Renal pelvis (tissue), 4 donors: ENCODE data around the gene ETS2. TPM values are rescaled to one million over a fixed set of nuclear protein-coding genes. Genes with fewer than 3 reads are reported as not detected.

Experiments
- DNase-seq: peaks from one replicate; pipeline ENCODE4 v3.0.0-alpha.2; 2013
- polyA plus RNA-seq, 3 donors: library from polyadenylated mRNA; unstranded; fragments of 120-200 nt; gene quantifications; one replicate each; pipeline ENCODE4 v1.2.1, GENCODE V29; 2013; ENCODE audit not compliant: insufficient read length in 3 of 3

ETS2 gene
- polyA plus RNA-seq, 3 donors, result 46.0 to 49.9 (median 46.1) TPM

DNA sequence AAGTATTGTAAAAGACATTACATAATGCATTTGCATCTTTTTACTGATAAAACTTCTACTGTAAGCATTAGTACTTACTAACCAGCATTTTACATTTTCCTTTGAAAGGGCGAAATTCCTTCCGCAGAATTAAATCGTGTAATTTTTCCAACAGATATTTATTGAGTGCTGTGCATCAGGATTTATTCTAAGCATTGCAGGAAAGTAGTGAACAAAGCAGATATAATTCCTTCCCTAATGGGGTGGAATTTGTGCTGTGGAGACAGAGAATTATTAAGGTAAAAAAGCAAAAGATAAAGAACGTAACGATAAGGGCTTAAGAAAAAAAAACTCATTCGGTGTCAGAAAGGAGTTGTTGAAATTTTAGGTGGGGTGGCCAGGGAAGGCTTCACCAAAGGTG, 7.6 kb upstream of the ETS2 start:
- no peak for DNase-seq

DNA sequence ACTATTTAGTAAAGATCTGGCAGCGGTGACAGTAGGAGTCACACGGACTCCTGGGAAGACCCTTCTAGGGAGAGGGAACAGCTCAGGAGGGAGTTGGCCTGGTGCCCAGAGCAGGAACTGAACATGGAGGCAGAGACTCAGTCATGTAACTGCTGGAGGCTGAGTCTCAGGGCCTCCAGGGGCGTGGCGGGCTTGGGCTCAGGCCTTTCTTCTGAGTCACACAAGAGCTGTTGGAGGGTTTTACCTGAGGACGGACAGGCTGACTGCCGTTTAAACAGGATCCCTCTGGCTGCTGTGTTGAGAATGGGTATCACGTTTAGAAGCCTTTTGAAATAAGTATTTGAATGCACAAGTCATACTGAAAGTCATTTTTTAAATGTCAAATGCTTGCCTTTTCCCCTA, 7.2 kb upstream of the ETS2 start:
- no peak for DNase-seq

DNA sequence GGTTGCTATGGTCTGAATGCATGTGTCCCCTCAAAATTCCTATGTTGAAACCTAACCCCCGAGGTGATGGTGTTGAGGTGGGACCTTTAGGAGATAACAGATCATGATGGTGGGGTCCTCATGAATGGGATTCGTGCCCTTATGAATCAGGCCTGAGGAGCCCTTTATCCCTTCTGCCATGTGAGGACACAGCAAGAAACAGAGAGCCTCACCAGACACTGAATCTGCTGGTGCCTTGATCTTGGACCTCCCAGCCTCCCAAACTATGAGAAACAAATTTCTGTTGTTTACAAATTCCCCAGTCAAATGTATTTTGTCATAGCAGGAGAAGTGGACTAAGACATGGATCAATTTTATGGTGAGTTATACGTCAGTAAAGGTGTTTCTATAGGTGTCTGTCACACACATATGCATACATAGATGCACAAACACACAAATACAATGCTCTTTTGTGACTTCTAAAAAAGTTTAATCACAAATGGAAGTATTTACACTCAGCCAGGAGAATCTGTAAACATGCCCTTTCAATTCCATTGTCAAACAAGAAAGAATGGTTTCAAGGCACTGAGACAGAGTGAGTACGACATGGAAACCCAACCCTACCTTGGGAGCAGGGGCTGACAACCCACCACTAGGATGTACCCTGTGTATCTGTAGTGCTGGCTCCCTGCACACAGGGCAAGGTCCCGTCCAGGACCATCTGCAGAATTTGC, 5.5 kb upstream of the ETS2 start:
- no peak for DNase-seq

DNA sequence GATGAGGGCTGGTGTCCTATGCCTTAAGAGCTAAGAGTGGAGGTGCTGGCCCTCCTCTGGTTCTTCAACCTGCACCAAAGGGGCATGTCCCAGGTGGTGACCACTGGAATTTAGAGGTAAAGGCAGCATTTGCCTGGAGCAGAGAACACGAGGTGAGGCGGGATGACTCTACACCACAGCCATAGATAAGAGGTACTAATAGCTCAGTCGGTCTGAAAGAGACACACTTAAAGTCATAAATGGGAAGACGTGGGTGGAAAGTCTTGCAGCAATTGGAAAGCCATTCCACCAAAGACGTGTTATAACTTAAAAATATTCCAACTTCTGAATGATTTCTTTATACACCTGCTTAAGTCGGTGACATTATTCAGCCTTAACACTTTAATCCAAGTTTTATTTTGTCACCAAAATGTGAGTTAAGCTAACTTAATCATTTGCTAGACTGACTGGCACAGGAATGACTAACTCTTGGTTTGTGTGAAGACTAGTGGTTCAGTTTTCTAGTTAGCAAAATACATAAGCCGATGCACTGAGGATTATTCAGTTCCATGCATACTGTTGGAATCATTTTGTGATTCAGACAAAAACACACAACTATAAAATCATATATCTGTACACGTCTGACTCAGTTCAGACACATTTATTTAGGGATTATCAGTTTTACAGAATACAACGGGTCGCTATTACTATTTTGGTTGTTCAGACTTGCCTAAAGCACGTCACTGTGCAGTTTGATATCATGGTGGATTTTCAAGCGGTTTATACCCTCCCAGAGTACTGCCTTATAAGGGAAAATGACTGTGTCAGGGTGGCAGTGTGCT, 4.6 kb upstream of the ETS2 start:
- no peak for DNase-seq

DNA sequence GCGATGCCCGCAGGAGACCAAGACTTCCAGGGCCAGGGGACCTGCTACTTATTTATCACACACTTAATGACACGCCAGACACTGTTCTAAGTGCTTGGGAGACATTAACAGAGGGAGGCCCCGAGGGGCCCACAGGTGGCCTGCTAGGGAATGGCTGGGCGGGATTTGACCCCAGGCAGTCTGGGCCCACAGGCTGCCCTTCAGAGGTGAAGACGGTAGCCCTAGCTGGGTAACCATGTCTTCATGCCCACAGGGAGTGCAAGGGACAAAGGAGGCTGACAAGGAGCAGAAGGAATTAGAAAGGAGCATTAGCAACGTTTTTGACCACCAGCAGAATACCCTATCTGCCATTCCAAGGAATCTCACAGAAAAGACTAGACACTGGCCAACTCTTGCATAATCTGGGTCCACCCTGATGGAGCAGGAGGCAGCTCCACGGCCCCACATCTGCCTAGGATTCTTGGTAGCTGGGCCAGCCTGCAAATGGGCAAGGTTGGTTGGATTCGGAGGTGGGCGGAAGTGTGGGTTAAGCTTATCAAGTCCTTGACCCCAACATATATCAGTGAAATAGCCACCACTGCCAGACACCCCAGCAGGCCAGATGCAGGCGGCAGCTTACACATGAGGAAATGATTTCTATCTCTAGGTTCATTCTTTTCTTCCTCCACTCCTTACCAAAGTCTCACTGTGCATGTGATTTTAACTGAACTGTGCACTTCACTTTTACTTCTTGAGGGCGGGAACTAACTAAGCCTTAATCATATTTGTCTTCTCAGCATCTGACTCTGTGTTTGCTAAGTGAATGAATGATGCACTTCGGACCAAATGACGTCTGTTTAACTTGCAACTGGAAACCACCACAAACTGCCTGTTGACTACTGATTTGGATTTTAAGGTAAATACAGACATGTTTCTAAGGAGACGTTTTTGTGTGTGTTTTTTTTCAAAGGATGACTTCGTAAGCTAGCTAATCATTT, 3.4 kb upstream of the ETS2 start:
- no peak for DNase-seq

DNA sequence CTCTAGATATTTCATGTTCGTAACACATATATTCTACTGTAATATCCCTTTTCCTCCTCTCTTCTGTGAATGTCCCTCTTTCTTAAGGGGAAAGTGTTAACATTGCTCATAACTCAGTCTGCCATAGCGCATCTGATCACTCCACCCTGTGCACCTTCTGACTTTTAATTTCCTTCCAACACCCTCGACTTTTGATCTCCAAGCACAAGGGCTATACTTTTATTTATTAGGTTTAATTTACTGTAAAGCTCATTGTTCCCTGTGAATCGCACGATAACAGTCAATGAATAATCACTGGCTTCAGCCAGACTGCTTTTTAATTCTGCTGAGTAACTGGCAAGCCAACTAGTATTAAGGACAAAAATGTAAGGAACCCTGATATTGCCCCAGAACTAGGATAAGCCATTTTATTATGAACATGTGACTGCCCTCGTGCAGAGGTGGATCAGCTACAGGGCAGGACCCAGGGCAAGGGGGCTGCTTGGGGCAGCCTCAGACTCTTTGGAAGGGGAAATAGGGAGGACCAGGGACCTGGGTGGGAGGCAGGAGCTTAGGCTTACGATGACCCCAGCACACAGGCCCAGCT, 2.6 kb upstream of the ETS2 start:
- no peak for DNase-seq

DNA sequence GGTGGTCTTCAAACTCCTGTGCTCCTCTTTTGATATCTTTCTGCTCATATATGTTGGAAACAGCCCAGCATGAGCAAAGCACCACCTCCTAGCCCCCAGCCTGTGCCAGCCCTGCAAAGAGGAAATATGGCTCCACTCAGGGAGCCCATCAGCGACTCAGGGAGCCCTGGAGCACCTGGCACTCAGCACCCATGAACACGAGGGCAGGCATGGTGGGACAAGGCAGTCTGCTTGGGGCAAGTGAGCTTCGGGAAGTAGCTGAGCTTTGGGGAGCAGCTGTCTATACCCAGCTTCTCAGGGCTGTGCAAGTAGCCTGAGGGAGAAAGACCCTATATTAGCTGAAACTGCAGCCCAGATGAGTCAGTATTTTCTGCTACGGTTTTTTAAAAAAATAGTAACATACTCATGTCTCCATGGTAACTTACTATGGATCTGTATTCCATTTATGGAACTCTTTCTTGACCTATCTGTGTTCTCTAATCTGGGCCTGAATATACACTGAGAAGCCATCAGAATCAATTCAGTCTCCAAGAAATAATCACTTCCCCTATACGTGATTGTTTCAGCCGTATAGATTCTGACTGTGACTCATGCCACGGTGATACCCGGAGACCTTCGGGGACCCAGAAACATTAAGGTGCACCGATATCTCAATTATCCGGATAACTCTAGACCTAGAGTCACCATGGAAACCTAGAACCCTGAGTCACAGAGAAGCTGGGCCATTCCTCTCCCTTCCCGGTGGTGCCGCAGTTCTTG, 1.5 kb upstream of the ETS2 start:
- DNase-seq, result no peak

DNA sequence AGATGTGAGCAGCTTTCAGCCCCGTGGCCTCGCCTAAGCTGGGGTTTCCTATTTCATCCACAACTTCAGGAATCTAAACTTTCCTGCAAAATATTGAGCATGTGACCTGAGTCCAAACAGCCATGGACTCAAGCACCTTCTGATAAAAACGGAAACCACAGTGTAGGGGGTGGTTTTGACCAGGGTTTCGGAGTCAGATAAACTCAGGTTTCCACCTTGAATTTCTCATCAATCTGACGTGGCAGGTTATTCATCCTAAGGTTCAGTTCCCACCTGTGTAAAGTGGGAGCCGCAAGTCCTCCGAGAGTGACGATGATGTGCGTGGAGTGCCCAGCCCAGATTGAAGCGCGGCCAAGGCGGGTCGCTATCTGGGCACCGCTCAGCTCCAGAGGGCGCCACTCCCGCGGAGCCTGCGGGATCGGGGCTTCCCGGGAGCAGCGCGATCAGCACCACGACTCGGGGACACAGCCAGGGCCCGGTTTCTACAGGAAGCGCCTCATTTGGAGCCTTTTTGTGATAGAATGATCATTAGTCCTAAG, 871 bp upstream of the ETS2 start:
- DNase-seq, result peak; percentile 67

DNA sequence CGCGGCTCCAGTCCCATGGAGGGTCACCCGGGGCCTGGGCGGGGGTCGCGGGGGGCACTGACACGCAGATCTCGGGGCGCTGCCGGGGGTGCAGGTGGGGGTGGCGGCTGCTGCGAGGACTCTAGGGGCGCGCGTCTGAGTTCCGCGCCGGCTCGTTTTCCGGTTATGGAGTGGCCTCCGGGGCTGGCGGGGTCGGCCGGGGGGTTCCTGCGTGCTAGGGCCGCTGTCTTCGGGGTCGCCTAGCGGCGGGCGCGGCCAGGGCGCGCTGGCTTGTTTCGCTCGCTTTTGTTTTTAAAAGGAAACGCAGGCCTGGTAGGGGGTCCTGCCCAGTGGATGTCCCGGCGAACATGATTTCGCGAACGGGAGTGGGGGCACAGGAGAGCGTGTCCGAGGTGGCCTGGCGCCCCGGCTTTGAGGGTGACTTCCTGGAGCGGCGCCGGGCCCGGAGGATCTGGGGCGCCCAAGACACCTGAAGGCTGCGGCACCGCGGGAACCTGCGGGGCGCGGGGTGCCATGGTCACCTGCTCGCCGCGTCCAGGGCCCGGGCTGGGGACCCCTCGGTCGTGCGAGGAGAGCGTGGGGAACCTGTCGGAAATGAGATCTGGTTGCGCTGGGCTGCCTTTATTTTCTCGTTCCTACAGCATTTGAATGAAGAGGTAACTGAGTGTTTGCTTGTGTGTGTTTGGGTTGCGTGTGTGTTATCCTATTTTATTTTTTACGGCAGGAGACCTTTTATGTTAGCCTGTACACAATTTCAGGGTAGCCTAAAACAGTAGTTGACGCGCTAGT, 618 bp downstream of the ETS2 start:
- peak; percentile 24 for DNase-seq

DNA sequence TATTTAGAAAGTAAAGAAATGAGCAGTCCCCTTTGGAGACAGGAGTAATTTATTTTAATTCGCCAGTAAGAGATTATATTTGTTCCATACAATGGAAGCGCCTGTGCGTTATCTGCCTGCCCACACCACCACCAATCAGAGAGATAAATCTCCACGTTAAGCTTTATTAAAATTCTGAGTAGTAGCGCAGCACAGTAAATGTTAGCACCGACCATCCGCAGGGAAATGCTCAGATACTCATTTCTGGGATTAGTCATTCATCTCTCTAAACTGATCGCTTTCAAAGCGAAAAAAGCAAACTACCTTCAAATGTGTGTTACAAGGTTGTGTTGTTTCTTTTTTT, 1.2 kb downstream of the ETS2 start:
- no peak for DNase-seq

DNA sequence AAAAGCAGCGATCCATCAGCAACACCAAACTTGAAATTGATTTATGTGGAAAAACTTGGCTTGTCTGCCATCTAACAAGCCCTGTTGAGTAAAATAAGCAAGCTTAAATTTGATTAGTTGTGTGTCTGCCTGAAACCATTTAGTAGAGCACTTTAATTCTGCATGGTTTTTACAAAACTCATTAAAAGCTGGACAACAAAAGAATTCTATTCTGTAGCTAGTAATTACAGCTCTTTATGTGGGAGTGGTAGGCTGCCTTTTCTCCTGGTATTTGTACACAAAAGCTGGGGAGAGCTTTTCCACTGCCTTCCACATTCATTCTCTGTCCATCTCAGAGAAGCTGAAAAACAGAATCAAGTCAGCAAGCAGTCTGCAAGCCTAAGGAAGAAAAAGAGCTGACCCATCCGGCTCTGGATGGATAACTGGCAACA, 1.7 kb downstream of the ETS2 start:
- peak; percentile 38 for DNase-seq

DNA sequence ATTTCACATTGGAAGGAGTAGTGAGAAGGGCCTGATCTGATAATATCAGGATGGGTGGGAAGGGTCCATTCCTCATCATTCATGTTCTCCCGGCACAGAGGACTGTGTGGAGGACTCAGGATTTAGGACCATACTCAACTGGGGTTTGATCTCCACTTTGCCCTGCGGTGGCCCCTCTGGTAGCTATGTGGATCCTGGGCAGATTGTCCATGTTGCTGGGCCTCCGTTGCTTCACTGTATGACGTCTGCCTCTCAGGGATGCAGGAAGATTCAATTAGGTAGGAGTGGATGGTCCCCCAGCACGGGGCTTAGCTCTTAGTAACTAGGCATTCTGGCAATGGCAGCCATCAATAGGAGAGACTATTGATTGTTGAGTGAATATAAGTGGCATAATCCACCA, 2.3 kb downstream of the ETS2 start:
- DNase-seq, result no peak

DNA sequence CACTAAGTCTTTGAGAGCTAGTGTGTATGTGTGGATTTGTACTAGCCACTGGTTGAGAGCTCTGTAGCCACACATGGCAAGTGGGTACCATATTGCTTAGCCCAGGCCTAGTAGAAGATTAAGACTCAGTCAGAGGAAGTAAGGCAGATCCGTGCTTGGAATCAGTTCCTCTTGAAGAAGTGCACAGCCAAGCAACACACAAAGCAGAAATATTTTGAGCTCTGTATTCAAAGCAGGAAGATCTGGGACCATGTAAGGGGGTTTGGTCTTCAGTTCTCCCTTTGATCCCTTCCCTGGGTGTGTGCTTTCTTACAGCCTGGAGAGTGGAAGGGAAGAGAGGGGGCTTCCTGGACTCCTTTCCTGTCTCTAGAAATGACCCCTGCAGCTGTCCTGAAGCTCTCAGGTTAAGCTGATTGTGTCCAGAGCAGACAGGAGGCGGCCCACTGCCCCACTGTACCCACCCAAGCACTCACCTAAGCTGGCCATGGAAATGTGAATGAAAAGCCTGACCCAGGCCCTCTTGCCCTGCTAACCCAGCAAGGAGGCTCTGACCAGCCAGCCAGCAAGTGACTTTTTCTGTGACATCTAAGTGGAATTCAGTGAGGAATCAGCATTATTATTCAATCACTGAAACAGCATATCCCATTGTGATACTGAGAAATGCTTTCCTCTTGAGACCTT, 3.6 kb downstream of the ETS2 start:
- no peak for DNase-seq

DNA sequence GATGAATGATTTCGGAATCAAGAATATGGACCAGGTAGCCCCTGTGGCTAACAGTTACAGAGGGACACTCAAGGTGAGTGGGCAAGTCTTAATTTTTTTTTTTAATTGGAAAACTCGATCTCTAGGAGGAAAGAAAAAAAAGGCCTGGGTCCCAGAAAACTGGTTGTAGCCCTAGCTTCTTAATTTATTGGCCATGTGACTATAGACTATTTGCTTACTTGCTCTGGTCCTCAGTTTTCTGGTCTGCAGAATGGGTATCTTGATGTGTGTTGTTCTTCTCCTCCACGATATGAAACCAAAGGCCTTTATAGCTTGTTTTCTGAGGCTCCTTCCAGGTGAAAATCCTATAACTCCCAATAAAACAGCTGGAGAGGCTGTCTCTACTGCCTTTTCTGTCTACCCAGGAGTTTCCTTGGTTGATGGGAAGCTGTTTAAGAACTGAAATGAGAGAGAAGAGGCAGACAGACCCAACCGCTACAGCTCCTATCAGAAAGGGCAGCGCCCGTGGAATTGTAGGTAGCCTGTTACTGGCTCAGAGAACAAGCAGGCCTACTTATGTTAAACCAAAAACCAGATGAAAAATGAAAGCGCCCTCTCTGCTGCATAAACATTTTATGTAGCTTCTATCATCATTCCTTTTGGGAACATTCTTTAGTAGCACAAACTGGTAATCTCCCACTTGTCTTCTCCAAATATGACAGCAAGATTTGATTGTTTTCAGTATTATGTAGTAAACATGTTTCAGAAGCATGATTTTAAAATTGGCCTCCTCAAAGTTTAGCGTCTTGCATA, 4.5 kb downstream of the ETS2 start:
- no peak for DNase-seq

DNA sequence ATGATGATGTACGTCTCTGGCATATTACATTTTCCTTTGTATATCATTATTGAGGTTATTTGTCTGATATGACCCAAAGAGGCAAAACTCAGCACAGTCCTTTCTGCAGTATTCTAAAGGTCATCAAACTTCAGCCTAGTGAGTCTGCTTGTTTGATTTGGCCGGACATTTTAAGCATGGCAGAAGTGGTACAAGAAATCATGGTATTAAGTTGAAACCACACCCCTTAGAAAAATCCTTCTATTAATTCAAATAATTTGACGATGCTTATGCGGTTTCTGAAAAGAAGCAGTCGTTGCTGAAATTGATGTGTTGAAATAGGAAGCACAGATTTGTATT, 5.1 kb downstream of the ETS2 start:
- DNase-seq, result no peak

DNA sequence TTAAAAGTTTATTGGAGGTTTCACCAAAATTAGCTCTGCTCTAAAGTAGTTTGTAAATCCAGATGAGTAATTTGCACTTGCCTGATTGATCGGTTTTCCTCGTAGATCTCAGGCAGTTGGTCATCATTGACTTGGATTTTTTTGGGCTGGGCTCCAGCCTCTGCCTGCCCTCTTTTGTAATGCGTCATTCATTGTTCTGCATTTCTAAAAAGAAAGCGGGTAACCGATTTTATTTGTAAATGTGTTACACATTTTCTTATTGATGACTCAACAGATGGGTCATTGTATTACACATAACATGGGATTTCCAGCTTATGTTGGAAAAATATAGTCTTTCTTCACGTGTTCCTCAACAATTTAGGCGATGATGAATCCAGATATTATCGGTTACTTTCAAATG, 5.5 kb downstream of the ETS2 start:
- no peak for DNase-seq

DNA sequence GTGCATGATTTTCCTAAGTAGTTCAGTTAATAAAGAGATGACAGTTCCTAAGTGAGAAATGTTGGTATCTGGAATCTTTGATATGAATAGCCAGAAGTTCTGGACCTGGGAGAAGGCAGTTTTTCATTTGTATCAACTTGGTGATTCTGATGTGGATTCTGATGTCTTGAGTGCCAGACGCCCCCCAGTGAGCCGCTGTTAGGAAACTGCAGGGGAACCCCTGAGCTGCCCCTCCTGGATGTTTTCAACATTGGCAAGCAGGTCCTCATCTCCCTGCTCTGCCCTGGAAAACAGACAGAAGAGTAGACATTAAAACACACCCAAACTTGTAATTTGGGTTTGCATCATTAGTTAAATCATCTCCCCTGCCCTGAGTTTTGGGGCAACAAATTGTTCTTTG, 7.4 kb downstream of the ETS2 start:
- DNase-seq, result no peak

DNA sequence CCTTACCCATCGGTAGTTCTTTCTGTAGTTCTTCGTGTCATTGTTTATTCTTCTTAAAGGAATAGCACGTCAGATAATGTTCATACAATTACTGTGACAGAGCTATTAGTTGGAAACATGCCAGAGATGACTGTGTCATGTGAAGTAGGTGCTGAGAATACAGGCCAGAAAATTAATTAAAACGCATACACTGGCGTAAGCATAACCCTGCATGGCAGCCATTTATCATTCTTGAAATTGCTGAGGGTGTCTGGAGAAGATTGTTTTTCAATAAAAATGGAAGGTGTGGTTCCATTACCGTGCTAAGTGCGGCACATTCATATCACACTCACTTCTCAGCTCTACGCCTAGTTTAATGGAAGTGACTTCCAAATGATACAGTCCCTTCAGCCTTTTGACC, 7.8 kb downstream of the ETS2 start:
- no peak for DNase-seq
